HUDEP-2 (cell line): ENCODE results near the gene PPM1L.

Experiments
- DNase-seq, 76 experiments: peaks; one replicate each; lab custom pipeline; 2025; ENCODE audit not compliant: unreplicated experiment in 76 of 76; lab: John Stamatoyannopoulos, UW

The PPM1L gene

GRCh38 chr3:161070980-161071663 lies 315.1 kb downstream of the PPM1L start:
- DNase-seq = no peak

- DNase-seq = no peak
Measured at GRCh38 chr3:161072211-161072621, 316.2 kb downstream of the PPM1L start.

- no peak for DNase-seq
Measured at GRCh38 chr3:161072751-161073150, 316.7 kb downstream of the PPM1L start.

- no peak for DNase-seq
Measured at GRCh38 chr3:161073181-161073580, 317.1 kb downstream of the PPM1L start.

GRCh38 chr3:161081633-161082032 lies 325.6 kb downstream of the PPM1L start:
- no peak for DNase-seq

GRCh38 chr3:161082063-161082462 lies 326.0 kb downstream of the PPM1L start:
- DNase-seq = no peak

GRCh38 chr3:161083131-161083530 lies 327.1 kb downstream of the PPM1L start:
- no peak for DNase-seq

GRCh38 chr3:161084277-161084676 lies 328.2 kb downstream of the PPM1L start:
- no peak for DNase-seq

GRCh38 chr3:161093895-161094294 lies 337.9 kb downstream of the PPM1L start:
- no peak for DNase-seq

- peak in 1 of 76 experiments; percentile 1 for DNase-seq
Measured at GRCh38 chr3:161096771-161097367, 340.8 kb downstream of the PPM1L start.

GRCh38 chr3:161100994-161101393 lies 345.0 kb downstream of the PPM1L start:
- DNase-seq = no peak

GRCh38 chr3:161101609-161102008 lies 345.6 kb downstream of the PPM1L start:
- no peak for DNase-seq

- no peak for DNase-seq
Measured at GRCh38 chr3:161103776-161104385, 347.9 kb downstream of the PPM1L start.

- peak in 5 of 76 experiments; percentile 1 to 30 (median 21) for DNase-seq
Measured at GRCh38 chr3:161104561-161105551, 348.8 kb downstream of the PPM1L start, which contains the start of gene B3GALNT1. TSS of gene B3GALNT1 (minus strand) at chr3:161105349. CDS start at chr3:161086754, 18,595 bp downstream.

GRCh38 chr3:161107311-161107710 lies 351.3 kb downstream of the PPM1L start:
- DNase-seq = no peak

GRCh38 chr3:161108840-161109239 lies 352.8 kb downstream of the PPM1L start:
- DNase-seq = no peak

- DNase-seq = no peak
Measured at GRCh38 chr3:161117646-161118045, 361.6 kb downstream of the PPM1L start.

GRCh38 chr3:161126495-161126894 lies 370.5 kb downstream of the PPM1L start:
- DNase-seq = no peak
